Measurements from ENCODE around the gene ADAM22. TPM values are rescaled to one million over a fixed set of nuclear protein-coding genes. Genes with fewer than 3 reads are reported as not detected.

The ADAM22 gene
- total and polyA plus RNA-seq, 2 of the 4 experiments (the other 2 are of a cell fraction), result 0.03 to 0.18 TPM

DNA sequence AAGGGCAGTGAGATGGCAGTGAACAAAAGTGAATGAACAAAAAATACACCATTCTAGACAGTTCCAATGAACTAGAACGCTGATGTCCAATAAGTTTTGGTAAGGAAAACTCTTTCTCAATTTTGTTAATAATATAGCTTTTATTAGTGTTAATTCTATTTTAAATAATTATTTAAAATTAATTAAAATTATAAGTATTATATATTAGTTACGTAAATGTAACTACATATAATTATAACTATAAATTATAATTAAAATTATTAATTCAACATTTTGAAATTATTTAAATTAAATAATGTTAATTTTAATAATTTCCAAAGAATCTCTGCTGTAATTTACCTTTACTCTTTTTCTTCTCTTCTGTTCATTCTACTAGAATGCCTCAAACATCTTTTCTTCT is 280.4 kb downstream of the ADAM22 start:
- Histone ChIP-seq H2AFZ (replicated peaks; ENCODE audit: low read length, poor library complexity) (no peak overlapping the region), H3K27me3 (ENCODE audit: control insufficient read depth, insufficient read depth, low read length) (no peaks in the 10 kb centered on the region), H3K56ac (ENCODE audit: extremely low read depth, insufficient read depth, low read length) (no peak overlapping the region), H3K14ac (replicated peaks; ENCODE audit: low read depth, low read length) (no peak overlapping the region), H4K91ac (ENCODE audit: insufficient read depth, low read depth, low read length) (no peak overlapping the region), H3K4me2 (ENCODE audit: low read depth, low read length) (no peak overlapping the region), H3K9me3 (ENCODE audit: control insufficient read depth, insufficient read depth, low read length) (no peaks in the 10 kb centered on the region), H2BK15ac (ENCODE audit: low read depth, low read length) (no peak overlapping the region), H3K27ac (ENCODE audit: insufficient read depth, low read length) (no peak overlapping the region), H3K23ac (ENCODE audit: low read depth, low read length) (no peak overlapping the region), H2AK9ac (replicated peaks; ENCODE audit: low read depth, low read length, poor library complexity) (no peak overlapping the region), H3K9me1 (ENCODE audit: insufficient read depth, low read length) (peaks cover 3% of the 10 kb centered on the region), H3K36me3 (ENCODE audit: control insufficient read depth, insufficient read depth, low read length) (peaks cover 35% of the 10 kb centered on the region), H4K8ac (ENCODE audit: low read depth in 2 of 2, low read length in 2 of 2) (no peak overlapping the region), H2AK5ac (ENCODE audit: low read depth, low read length) (no peak overlapping the region), H2BK120ac (ENCODE audit: low read depth, low read length) (no peak overlapping the region), H3K18ac (ENCODE audit: low read depth, low read length) (no peak overlapping the region), H3K4me3 (ENCODE audit: insufficient read depth, low read depth, low read length) (no peak overlapping the region), H3K4me1 (ENCODE audit: control insufficient read depth, insufficient read depth, low read length) (peaks cover 2% of the 10 kb centered on the region; the same call in 1 of the 2 replicates), H4K5ac (ENCODE audit: low read depth, low read length) (no peak overlapping the region), H4K20me1 (ENCODE audit: insufficient read depth, low read length) (peaks cover 3% of the 10 kb centered on the region; the same call in 1 of the 2 replicates), H3K4ac (ENCODE audit: low read depth, low read length) (no peak overlapping the region), H2BK20ac (ENCODE audit: low read depth, low read length) (no peak overlapping the region), H3K9ac (ENCODE audit: low read depth, low read length) (no peak overlapping the region), H2BK5ac (ENCODE audit: low read depth, low read length, poor library complexity, severe bottlenecking) (no peak overlapping the region), H3K79me1 (ENCODE audit: low read depth in 1 of 2, low read length in 2 of 2) (peaks cover 30 to 46% of the 10 kb centered on the region in 2 experiments)
- POLR2A ChIA-PET (ENCODE audit: unreplicated experiment), result no interaction called here
- in situ Hi-C loops (cut with MboI; ENCODE audit: low sequenced_read_pairs), result no loop called here
- intact Hi-C loops (cut with micrococcal nuclease), result no loop called here
- TF ChIP-seq RFX5 (IDR thresholded peaks at IDR 0.05; ENCODE audit: low read depth, low read length) (no peak), MXI1 (IDR thresholded peaks at IDR 0.05; ENCODE audit: borderline replicate concordance, low read depth, low read length) (no peak)
- no CpG with 5 or more reads among the region's 2 CpGs for WGBS, 2 experiments (ENCODE audit: extremely low coverage in 2 of 2, insufficient read length in 1 of 2)
- dilution Hi-C loops (cut with HindIII; ENCODE audit: low sequenced_read_pairs, unreplicated experiment), result no loop called here
- ATAC-seq (ENCODE audit: low read depth) (no peak), DNase-seq (no peak)
- no TSS peak for BruUV-seq (replicated peaks)
- CTCF ChIA-PET, result no interaction called here

Measured in IMR-90 (cell line).